Ishikawa (cell line): Measurements from ENCODE around the gene SEPHS1.

Source experiments
- CREB1 ChIP-seq: IDR thresholded peaks from 2 replicates; pipeline ENCODE4 v1.6.1; 2012; ENCODE audit warnings: low read depth
- EGR1 ChIP-seq: IDR thresholded peaks from 2 replicates; pipeline ENCODE4 v1.6.1; 2012
- NFIC ChIP-seq: IDR thresholded peaks from 2 replicates; pipeline ENCODE4 v1.6.1; 2012
- TAF1 ChIP-seq: IDR thresholded peaks from 2 replicates; pipeline ENCODE4 v1.6.1; 2012; ENCODE audit warnings: low read depth, mild to moderate bottlenecking
- TCF12 ChIP-seq: IDR thresholded peaks from 2 replicates; pipeline ENCODE4 v1.6.1; 2012; ENCODE audit warnings: low read depth
- YY1 ChIP-seq: IDR thresholded peaks from 2 replicates; pipeline ENCODE4 v1.6.1; 2012; ENCODE audit warnings: low read depth
- TF ChIP-seq, protein P1 (sequence below): IDR thresholded peaks from 2 replicates; pipeline ENCODE4 v1.6.1; 2012

DNA sequence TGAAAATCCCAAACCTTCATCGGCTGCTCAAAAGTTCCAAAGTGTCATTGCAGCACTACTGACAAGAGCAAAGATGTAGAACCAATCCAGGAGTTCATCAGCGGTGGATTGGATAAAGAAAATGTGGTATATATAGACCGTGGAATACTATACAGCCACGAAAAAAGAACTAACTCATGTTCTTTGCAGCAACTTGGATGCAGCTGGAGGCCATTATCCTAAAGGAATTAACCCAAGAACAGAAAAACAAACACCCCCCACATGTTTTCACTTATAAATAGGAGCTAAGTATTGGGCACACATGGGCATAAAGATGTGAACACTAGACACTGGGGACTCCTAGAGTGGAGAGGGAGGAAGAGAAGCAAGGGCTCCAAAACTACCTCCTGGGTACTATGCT, 79.8 kb downstream of the SEPHS1 start:
- TF ChIP-seq CREB1 (no peak), TCF12 (no peak), NFIC (no peak), YY1 (no peak), TAF1 (no peak), EGR1 (no peak)
- TF ChIP-seq, protein P1, sequence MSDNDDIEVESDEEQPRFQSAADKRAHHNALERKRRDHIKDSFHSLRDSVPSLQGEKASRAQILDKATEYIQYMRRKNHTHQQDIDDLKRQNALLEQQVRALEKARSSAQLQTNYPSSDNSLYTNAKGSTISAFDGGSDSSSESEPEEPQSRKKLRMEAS, result no peak
